B cell (primary cell): Measurements from ENCODE around the gene VAV3. TPM values are rescaled to one million over a fixed set of nuclear protein-coding genes. Genes with fewer than 3 reads are reported as not detected.

Experiments used
- ATAC-seq: fragments of 200-7000 bp; cut with Tn5 transposase; one replicate; pipeline ENCODE4 v1.10.0; 2021; ENCODE audit warnings: low read depth, mild to moderate bottlenecking, moderate number of reproducible peaks, moderate library complexity
- CTCF ChIA-PET: fragments of 350-600 bp; sonication (Branson Sonifier 250); formaldehyde crosslinking; loops from one replicate; lab custom pipeline; 2021; ENCODE audit warnings: antibody characterized with exemption, inconsistent platforms; lab: Charles Lee
- POLR2A ChIA-PET: fragments of 350-600 bp; sonication (Branson Sonifier 250); formaldehyde crosslinking; loops from one replicate; lab custom pipeline; 2021; ENCODE audit warnings: antibody characterized with exemption; lab: Charles Lee
- DNase-seq: peaks from one replicate; pipeline ENCODE4 v3.0.0; 2013
- H2AFZ ChIP-seq: 2 replicates; pipeline ENCODE4 v1.6.1; 2012; ENCODE audit warnings: mild to moderate bottlenecking, low read depth, low read length; ENCODE audit not compliant: insufficient read depth, poor library complexity, severe bottlenecking
- H3K27ac ChIP-seq, 2 donors: 1 replicate in 1 of 2; 2 replicates in 1 of 2; pipeline ENCODE4 v1.5.1; 2012 to 2013; ENCODE audit warnings: low read length in 2 of 2, mild to moderate bottlenecking in 2 of 2, moderate library complexity in 1 of 2
- H3K27me3 ChIP-seq, 4 experiments: fragments of 200-600 bp in 1 of 4; sonication (generic) in 1 of 4; replicated peaks in 1 of 4; 1 replicate in 2 of 4; 2 replicates in 2 of 4; pipeline versions ENCODE4 v1.6.1 to v1.7.0; 2013 to 2016; ENCODE audit warnings: low read length in 3 of 4, mild to moderate bottlenecking in 2 of 4, mixed read lengths in 1 of 4, moderate library complexity in 1 of 4; ENCODE audit not compliant: insufficient read depth in 4 of 4, control insufficient read depth in 3 of 4; ENCODE audit errors: control extremely low read depth in 1 of 4
- H3K36me3 ChIP-seq, 2 experiments: replicated peaks in 1 of 2; 1 replicate in 1 of 2; 2 replicates in 1 of 2; pipeline versions ENCODE4 v1.6.1 to v1.7.1; 2013; ENCODE audit warnings: low read length in 1 of 2; ENCODE audit not compliant: insufficient read depth in 2 of 2, control insufficient read depth in 1 of 2; ENCODE audit errors: control extremely low read depth in 1 of 2, extremely low read depth in 1 of 2
- H3K4me1 ChIP-seq, 2 donors: fragments of 200-600 bp in 1 of 2; sonication (generic) in 1 of 2; 1 replicate in 1 of 2; 2 replicates in 1 of 2; pipeline versions ENCODE4 v1.5.1 to v1.6.1; 2013 to 2017; ENCODE audit warnings: low read length in 2 of 2; ENCODE audit not compliant: control insufficient read depth in 2 of 2, insufficient read depth in 2 of 2
- H3K4me2 ChIP-seq: replicated peaks from 2 replicates; pipeline ENCODE3; 2012; ENCODE audit warnings: mild to moderate bottlenecking, low read depth, low read length; ENCODE audit not compliant: poor library complexity, severe bottlenecking
- H3K4me3 ChIP-seq, 5 experiments: fragments of 200-600 bp in 1 of 5; sonication (generic) in 1 of 5; 1 replicate in 3 of 5; 2 replicates in 2 of 5; pipeline versions ENCODE4 v1.5.1 to v1.7.0; 2011 to 2016; ENCODE audit warnings: low read length in 4 of 5, mild to moderate bottlenecking in 4 of 5, low read depth in 2 of 5, control low read depth in 1 of 5, moderate library complexity in 1 of 5; ENCODE audit not compliant: insufficient read depth in 1 of 5; ENCODE audit errors: control extremely low read depth in 1 of 5, extremely low read depth in 1 of 5
- H3K79me2 ChIP-seq: fragments of 200-600 bp; sonication (generic); one replicate; pipeline ENCODE4 v1.6.0; 2016; ENCODE audit warnings: low read length; ENCODE audit not compliant: control insufficient read depth, insufficient read depth
- H3K9ac ChIP-seq: fragments of 200-600 bp; sonication (generic); 2 replicates; pipeline ENCODE4 v1.6.1; 2017; ENCODE audit warnings: mild to moderate bottlenecking, low read length, moderate library complexity
- H3K9me3 ChIP-seq, 3 donors: one replicate each; pipeline versions ENCODE4 v1.6.1 to v1.7.1; 2013; ENCODE audit warnings: low read length in 2 of 3; ENCODE audit not compliant: control insufficient read depth in 2 of 3, insufficient read depth in 1 of 3; ENCODE audit errors: control extremely low read depth in 1 of 3
- H4K20me1 ChIP-seq: 2 replicates; pipeline ENCODE4 v1.6.0; 2012; ENCODE audit warnings: mild to moderate bottlenecking, low read length; ENCODE audit not compliant: insufficient read depth, control insufficient read depth, poor library complexity, severe bottlenecking
- H3K27ac Mint-ChIP-seq: one replicate; pipeline ENCODE4 v1.8.0; 2021; ENCODE audit warnings: mixed read lengths
- H3K27me3 Mint-ChIP-seq: one replicate; pipeline ENCODE4 v1.8.0; 2021; ENCODE audit warnings: mixed read lengths
- H3K4me1 Mint-ChIP-seq: one replicate; pipeline ENCODE4 v1.8.0; 2021; ENCODE audit warnings: mixed read lengths
- H3K4me3 Mint-ChIP-seq: one replicate; pipeline ENCODE4 v1.8.0; 2021; ENCODE audit warnings: mixed read lengths
- H3K9me3 Mint-ChIP-seq: one replicate; pipeline ENCODE4 v1.8.0; 2022; ENCODE audit warnings: mixed read lengths; ENCODE audit not compliant: insufficient read depth
- CTCF ChIP-seq: fragments of 200-600 bp; IDR thresholded peaks from one replicate; pipeline ENCODE4 v1.8.0; 2022; ENCODE audit warnings: antibody characterized with exemption, mild to moderate bottlenecking
- EZH2 ChIP-seq: IDR thresholded peaks from 2 replicates; pipeline ENCODE4 v1.6.1; 2012; ENCODE audit warnings: borderline replicate concordance, low read depth, mild to moderate bottlenecking, moderate library complexity, low read length; ENCODE audit not compliant: insufficient read depth, poor library complexity, severe bottlenecking
- WGBS: methylation state at CpG from one replicate; pipeline ENCODE4 v1.1.5; 2013; ENCODE audit warnings: missing lambda C conversion rate; ENCODE audit not compliant: insufficient coverage; 5-methylcytosine and 5-hydroxymethylcytosine counted together
- intact Hi-C: fragments of 100-400 bp; cut with micrococcal nuclease; formaldehyde crosslinking; loops from one replicate; pipeline ENCODE4 v1.10.0; 2022
- polyA plus RNA-seq: library from polyadenylated mRNA; depleted of rRNA; stranded (reverse); fragments of >200 nt; gene quantifications from 2 replicates; pipeline ENCODE4 v1.2.3, GENCODE V29; 2012
- total RNA-seq, 2 donors: library from RNA; stranded (reverse); fragments of 120-200 nt in 1 of 2; gene quantifications; 1 replicate in 1 of 2; 2 replicates in 1 of 2; pipeline versions ENCODE4 v1.2.3 to v1.2.4, GENCODE V29; 2013 to 2022

The VAV3 gene
- total and polyA plus RNA-seq, 2 donors (not counting 1 experiment from before 2014, with no cell fraction given), result 14.8 to 32.5 TPM

- Mint-ChIP-seq H3K9me3 (no peaks in the 10 kb centered on the region), H3K27ac (no peak overlapping the region), H3K4me3 (no peak overlapping the region), H3K4me1 (no peaks in the 10 kb centered on the region), H3K27me3 (no peaks in the 10 kb centered on the region)
- H3K9me3 ChIP-seq, result no peaks in the 10 kb centered on the region
- H3K27ac ChIP-seq, result no peak overlapping the region
- no peak overlapping the region for H3K4me3 ChIP-seq
- H3K27me3 ChIP-seq, result no peaks in the 10 kb centered on the region
- no peak overlapping the region for H3K4me2 ChIP-seq
- TF ChIP-seq EZH2 (no peak), CTCF (no peak)
- ATAC-seq (no peak), DNase-seq (no peak)
- no peak overlapping the region for H3K9ac ChIP-seq
- intact Hi-C loops, result no loop called here
- H4K20me1 ChIP-seq, result peaks cover 8% of the 10 kb centered on the region
- WGBS, result 100% methylated on average over 2 of the region's 2 CpGs
- peaks cover 0 to 25% of the 10 kb centered on the region in 2 experiments for H3K36me3 ChIP-seq
- H3K4me1 ChIP-seq, result no peaks in the 10 kb centered on the region
- POLR2A ChIA-PET, result no interaction called here
- CTCF ChIA-PET, result no interaction called here
- no peaks in the 10 kb centered on the region for H3K79me2 ChIP-seq
- no peak overlapping the region for H2AFZ ChIP-seq
Measured at GRCh38 chr1:107690491-107690890, 274.5 kb downstream of the VAV3 start.

GRCh38 chr1:107689733-107690132 lies 275.2 kb downstream of the VAV3 start:
- Histone ChIP-seq H2AFZ (no peak overlapping the region), H3K4me2 (no peak overlapping the region), H3K4me1 (no peaks in the 10 kb centered on the region), H3K27me3 (no peaks in the 10 kb centered on the region), H3K4me3 (no peak overlapping the region), H4K20me1 (peaks cover 5% of the 10 kb centered on the region), H3K79me2 (no peaks in the 10 kb centered on the region), H3K27ac (no peak overlapping the region), H3K36me3 (peaks cover 0 to 19% of the 10 kb centered on the region in 2 experiments), H3K9ac (no peak overlapping the region), H3K9me3 (no peaks in the 10 kb centered on the region)
- Mint-ChIP-seq H3K9me3 (no peaks in the 10 kb centered on the region), H3K27ac (no peak overlapping the region), H3K4me1 (no peaks in the 10 kb centered on the region), H3K27me3 (no peaks in the 10 kb centered on the region), H3K4me3 (no peak overlapping the region)
- ATAC-seq (no peak), DNase-seq (no peak)
- no peak for TF ChIP-seq EZH2
- no peak for TF ChIP-seq CTCF
- intact Hi-C loops, result no loop called here
- ChIA-PET POLR2A (no interaction called here), CTCF (no interaction called here)
- WGBS, result no CpG with 5 or more reads among the region's 4 CpGs
